Brain microvascular endothelial cell (primary cell): ENCODE data around the gene S100A5.

Experiments used
- DNase-seq: peaks from one replicate; pipeline ENCODE4 v3.0.0-alpha.2; 2020
- H3K27ac ChIP-seq: fragments of 250-450 bp; sonication (Bioruptor Pico); 2 replicates; pipeline ENCODE4 v1.5.1; 2020; ENCODE audit warnings: mild to moderate bottlenecking, moderate library complexity
- H3K27me3 ChIP-seq: fragments of 250-450 bp; sonication (Bioruptor Pico); replicated peaks from 2 replicates; pipeline ENCODE4 v1.5.1; 2020; ENCODE audit warnings: mild to moderate bottlenecking
- H3K36me3 ChIP-seq: fragments of 250-450 bp; sonication (Bioruptor Pico); replicated peaks from 2 replicates; pipeline ENCODE4 v1.5.1; 2020; ENCODE audit warnings: mild to moderate bottlenecking
- H3K4me3 ChIP-seq: 2 replicates; pipeline ENCODE4 v1.5.1; 2011; ENCODE audit warnings: low read depth, mild to moderate bottlenecking, control low read depth, low read length, moderate library complexity
- CTCF ChIP-seq: IDR thresholded peaks from 2 replicates; pipeline ENCODE4 v1.5.1; 2011; ENCODE audit warnings: low read depth, mild to moderate bottlenecking, moderate library complexity, low read length, control low read depth, inconsistent platforms; ENCODE audit errors: missing control alignments
- in situ Hi-C: cut with HindIII; loops from 2 replicates; pipeline ENCODE4 v1.10.0; 2017; ENCODE audit warnings: low sequenced_read_pairs, low pct_ligation_motif_present

Gene S100A5

DNA sequence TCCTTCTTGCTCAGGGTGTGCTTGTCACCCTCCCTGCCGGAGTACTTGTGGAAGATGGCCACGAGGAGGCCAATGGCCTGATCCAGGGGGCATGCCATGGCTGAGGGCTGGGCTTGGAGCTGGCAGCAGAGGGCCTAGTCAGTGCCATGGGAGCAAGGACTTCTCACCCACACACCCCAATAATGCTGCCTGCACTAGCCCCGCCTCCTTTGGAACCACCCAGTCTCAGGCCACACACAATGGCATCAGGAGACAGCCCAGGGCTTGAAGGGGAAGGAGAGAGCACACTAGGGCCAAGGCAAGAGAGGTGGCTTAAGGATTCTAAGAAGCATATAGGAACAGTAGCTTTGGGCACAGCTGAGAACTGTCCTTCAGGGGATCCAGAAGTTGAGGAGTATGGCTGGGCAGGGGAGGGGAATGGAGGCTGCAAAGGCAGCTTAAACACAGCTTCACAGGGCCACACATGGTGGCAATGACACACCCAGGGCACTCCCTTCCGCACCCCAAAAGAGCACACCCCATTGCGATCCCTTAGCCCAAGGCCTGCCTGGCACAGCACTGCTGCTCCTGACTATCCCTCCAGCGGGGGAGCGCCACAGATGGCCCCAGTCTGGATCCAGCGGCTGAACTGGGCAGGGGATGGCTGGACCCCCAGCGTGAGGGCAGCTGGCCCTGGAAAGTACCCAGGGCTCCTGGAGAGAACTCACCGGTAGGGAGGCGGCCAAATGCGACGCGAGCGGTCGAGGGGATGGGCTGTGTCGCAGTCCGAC is 5.3 kb downstream of the S100A5 start, which contains the start of gene S100A6:
Gene S100A6, minus strand, starts transcription at position 750 of the 770 bp plus-strand sequence. Its CDS starts 652 bp downstream, at position 98.
- Histone ChIP-seq H3K27ac (peak within 1 kb of the TSS; percentile 68), H3K27me3 (no peaks in the 10 kb centered on the region), H3K4me3 (peak within 1 kb of the TSS; percentile 74), H3K36me3 (no peaks in the 10 kb centered on the region)
- no peak for TF ChIP-seq CTCF
- DNase-seq = no peak
- in situ Hi-C loops = no loop called here

GRCh38 chr1:153534925-153535241 is 5.9 kb downstream of the S100A5 start:
- no peak for TF ChIP-seq CTCF
- peak overlapping the region; percentile 74 for H3K4me3 ChIP-seq
- peak overlapping the region; percentile 68 for H3K27ac ChIP-seq
- H3K27me3 ChIP-seq = no peaks in the 10 kb centered on the region
- H3K36me3 ChIP-seq = no peaks in the 10 kb centered on the region
- in situ Hi-C loops = no loop called here
- DNase-seq = no peak

DNA sequence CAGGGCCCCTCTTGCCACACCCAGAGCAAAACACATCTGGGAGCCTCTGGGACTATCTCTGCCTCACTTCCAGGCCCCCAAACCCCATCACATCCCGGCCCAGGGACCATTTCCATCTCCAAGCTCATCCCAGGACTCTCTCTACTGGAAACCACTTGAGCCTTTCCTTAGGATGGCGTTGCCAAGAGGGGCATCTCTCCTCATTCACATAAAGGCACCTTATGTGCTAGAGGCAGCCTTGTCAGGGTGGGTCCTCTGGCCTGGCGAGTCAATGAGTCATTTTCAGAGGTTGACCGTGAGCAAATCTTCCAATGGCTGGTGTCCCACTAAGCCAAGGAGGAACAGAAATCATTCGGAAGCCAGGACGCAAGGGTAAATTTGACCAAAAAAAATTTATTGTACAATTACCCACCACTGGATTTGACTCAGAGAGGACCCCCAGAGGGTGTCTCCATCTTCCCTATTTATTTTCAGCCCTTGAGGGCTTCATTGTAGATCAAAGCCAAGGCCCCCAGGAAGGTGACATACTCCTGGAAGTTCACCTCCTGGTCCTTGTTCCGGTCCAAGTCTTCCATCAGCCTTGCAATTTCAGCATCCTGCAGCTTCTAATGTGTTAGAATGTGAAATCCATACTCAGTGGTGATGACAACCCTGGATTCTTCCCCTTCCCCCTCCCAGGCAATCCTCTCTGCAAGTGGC is 6.4 kb downstream of the S100A5 start:
- no peaks in the 10 kb centered on the region for H3K27me3 ChIP-seq
- DNase-seq = no peak
- TF ChIP-seq CTCF = no peak
- H3K4me3 ChIP-seq = peak overlapping the region; percentile 74
- peak overlapping the region; percentile 88 for H3K27ac ChIP-seq
- in situ Hi-C loops = no loop called here
- H3K36me3 ChIP-seq = no peaks in the 10 kb centered on the region

- Histone ChIP-seq H3K27me3 (no peaks in the 10 kb centered on the region), H3K27ac (peak overlapping the region; percentile 88), H3K36me3 (no peaks in the 10 kb centered on the region), H3K4me3 (peak overlapping the region; percentile 74)
- TF ChIP-seq CTCF = no peak
- in situ Hi-C loops = no loop called here
- DNase-seq = peak; percentile 89
Measured at GRCh38 chr1:153533689-153534201, 7.0 kb downstream of the S100A5 start.

- Histone ChIP-seq H3K27me3 (no peaks in the 10 kb centered on the region), H3K36me3 (no peaks in the 10 kb centered on the region), H3K4me3 (peak overlapping the region; percentile 37), H3K27ac (peak overlapping the region; percentile 88)
- DNase-seq = peak; percentile 71
- TF ChIP-seq CTCF = peak; percentile 93
- in situ Hi-C loops = no loop called here
Measured at GRCh38 chr1:153532769-153533599, 7.8 kb downstream of the S100A5 start.
